Lower leg skin (tissue), 4 donors: Measurements from ENCODE around the gene CEACAM1. TPM values are rescaled to one million over a fixed set of nuclear protein-coding genes. Genes with fewer than 3 reads are reported as not detected.
"Not testable (repeated sequence)": the region's sequence is repeated elsewhere in the genome, so short reads cannot be mapped to it uniquely, and the experiment has no call there.

Experiments used
- DNase-seq, 2 donors: peaks; one replicate each; pipeline ENCODE4 v3.0.0-alpha.2; 2019; ENCODE audit warnings: low spot score in 2 of 2
- H3K4me3 ChIP-seq: fragments of 200-600 bp; sonication (generic); 2 replicates; pipeline ENCODE4 v1.5.1; 2017; ENCODE audit warnings: mild to moderate bottlenecking, low read depth; ENCODE audit not compliant: poor library complexity, severe bottlenecking
- CTCF ChIP-seq, 3 donors: fragments of 450-650 bp; IDR thresholded peaks; one replicate each; pipeline ENCODE4 v1.5.1; 2016; ENCODE audit warnings: antibody characterized with exemption in 3 of 3, mild to moderate bottlenecking in 3 of 3, moderate library complexity in 2 of 3
- POLR2A ChIP-seq, 2 donors: fragments of 450-650 bp; IDR thresholded peaks; one replicate each; pipeline ENCODE4 v1.6.1; 2016 to 2017; ENCODE audit warnings: antibody characterized with exemption in 2 of 2, mild to moderate bottlenecking in 1 of 2, moderate library complexity in 1 of 2
- WGBS, 2 donors: methylation state at CpG; one replicate each; pipeline ENCODE4 v1.1.5; 2018; 5-methylcytosine and 5-hydroxymethylcytosine counted together
- intact Hi-C: fragments of 100-400 bp; cut with DNase I; formaldehyde crosslinking; loops from one replicate; pipeline ENCODE4 v1.15.0; 2023; ENCODE audit warnings: low total_unique reads
- total RNA-seq, 4 donors: library from RNA; depleted of rRNA; stranded (reverse); fragments of >200 nt; gene quantifications; one replicate each; pipeline ENCODE4 v1.1.0, GENCODE V29; 2016

Gene CEACAM1
- total RNA-seq, 4 donors from 2014 or later = 1.2 to 4.6 (median 2.7) TPM

- intact Hi-C loops = no loop called here
- DNase-seq = peak in 1 of 2 donors; percentile 72
These were observed 25.2 kb upstream of the CEACAM1 start for GRCh38 chr19:42553292-42554045.

GRCh38 chr19:42552086-42553065, 24.1 kb upstream of the CEACAM1 start:
- peak in 1 of 2 donors; percentile 67 for DNase-seq
- 81% methylated on average over 7 to 8 of the region's 8 CpGs for WGBS, 2 donors
- no peak overlapping the region for H3K4me3 ChIP-seq
- TF ChIP-seq POLR2A (IDR thresholded peaks at IDR 0.05) (no peak), CTCF (IDR thresholded peaks at IDR 0.05) (no peak)
- intact Hi-C loops = no loop called here

More at GRCh38 chr19:42553292-42554045, 25.2 kb upstream of the CEACAM1 start:
- 78 to 79% methylated on average over 8 of the region's 8 CpGs for WGBS, 2 donors
- TF ChIP-seq CTCF (IDR thresholded peaks at IDR 0.05) (no peak), POLR2A (IDR thresholded peaks at IDR 0.05) (no peak)
- H3K4me3 ChIP-seq = no peak overlapping the region

GRCh38 chr19:42550521-42550920, 22.2 kb upstream of the CEACAM1 start:
- peak in 1 of 2 donors; percentile 58 for DNase-seq
- intact Hi-C loops = not testable (repeated sequence)
- 90 to 96% methylated on average over 6 of the region's 6 CpGs for WGBS, 2 donors

GRCh38 chr19:42549067-42549466, 20.8 kb upstream of the CEACAM1 start:
- DNase-seq = peak in 1 of 2 donors; percentile 13
- 90 to 97% methylated on average over 1 of the region's 1 CpG for WGBS, 2 donors
- H3K4me3 ChIP-seq, intact Hi-C loops: not testable (repeated sequence)

More at GRCh38 chr19:42550521-42550920, 22.2 kb upstream of the CEACAM1 start:
- H3K4me3 ChIP-seq = not testable (repeated sequence)

GRCh38 chr19:42548552-42548951, 20.3 kb upstream of the CEACAM1 start:
- DNase-seq = peak in 1 of 2 donors; percentile 8
- 62 to 68% methylated on average over 4 of the region's 4 CpGs for WGBS, 2 donors
- no peak overlapping the region for H3K4me3 ChIP-seq
- TF ChIP-seq CTCF (IDR thresholded peaks at IDR 0.05) = no peak
- no peak for TF ChIP-seq POLR2A (IDR thresholded peaks at IDR 0.05)
- intact Hi-C loops = no loop called here

- intact Hi-C loops = no loop called here
- no peak overlapping the region for H3K4me3 ChIP-seq
- WGBS, 2 donors = 35 to 52% methylated on average over 2 of the region's 2 CpGs
- DNase-seq = no peak
- TF ChIP-seq POLR2A (IDR thresholded peaks at IDR 0.05) (no peak), CTCF (IDR thresholded peaks at IDR 0.05) (no peak)
These were observed 19.6 kb upstream of the CEACAM1 start for GRCh38 chr19:42547929-42548328.
